ENCODE measurements around the gene TAS2R40. TPM values are rescaled to one million over a fixed set of nuclear protein-coding genes. Genes with fewer than 3 reads are reported as not detected.
"Not testable (repeated sequence)": the region's sequence is repeated elsewhere in the genome, so short reads cannot be mapped to it uniquely, and the experiment has no call there.

TAS2R40 gene
- total and polyA plus RNA-seq, 12 donors: not detected

- TF ChIP-seq POLR2A (IDR thresholded peaks at IDR 0.05): peak; percentile 53 to 74
- TF ChIP-seq CTCF (IDR thresholded peaks at IDR 0.05): no peak
- Histone ChIP-seq H3K36me3 (replicated peaks in 1 of 2) (peaks cover 0 to 19% of the 10 kb centered on the region in 2 donors), H3K4me3 (peak within 1 kb of the TSS; percentile 77 to 96 (median 82)), H3K27me3 (no peaks in the 10 kb centered on the region), H3K9me3 (replicated peaks in 1 of 3) (no peaks in the 10 kb centered on the region), H3K27ac (peak within 1 kb of the TSS; percentile 60 to 90 (median 80)), H3K4me1 (replicated peaks in 1 of 2) (peaks cover 13 to 24% of the 10 kb centered on the region in 2 donors)
- WGBS, 4 donors: 1 to 2% (median 1%) methylated on average over 19 to 48 of the region's 48 CpGs
- DNase-seq: peak; percentile 79 to 86 (median 81)
- intact Hi-C loops (cut with DNase I): no loop called here
Observed at GRCh38 chr7:143263266-143264195, 41.7 kb downstream of the TAS2R40 start, which contains the start of gene GSTK1. GSTK1 (plus strand) TSS chr7:143263441; CDS start chr7:143263514, 73 bp downstream.

GRCh38 chr7:143264196-143264568 lies 42.3 kb downstream of the TAS2R40 start:
- H3K9me3 ChIP-seq (replicated peaks in 1 of 3); DNase-seq; intact Hi-C loops (cut with DNase I); H3K27me3 ChIP-seq: not testable (repeated sequence)
- 40 to 49% (median 44%) methylated on average over 14 to 15 of the region's 15 CpGs for WGBS, 4 donors
- H3K27ac ChIP-seq: peak overlapping the region in 3 of 5 donors; percentile 73 to 90 (median 89)
- H3K4me3 ChIP-seq: peak overlapping the region in 3 of 4 donors; percentile 77 to 83 (median 82)
- H3K36me3 ChIP-seq (replicated peaks in 1 of 2): peaks cover 0 to 25% of the 10 kb centered on the region in 2 donors
- H3K4me1 ChIP-seq (replicated peaks in 1 of 2): peaks cover 13 to 24% of the 10 kb centered on the region in 2 donors

DNA sequence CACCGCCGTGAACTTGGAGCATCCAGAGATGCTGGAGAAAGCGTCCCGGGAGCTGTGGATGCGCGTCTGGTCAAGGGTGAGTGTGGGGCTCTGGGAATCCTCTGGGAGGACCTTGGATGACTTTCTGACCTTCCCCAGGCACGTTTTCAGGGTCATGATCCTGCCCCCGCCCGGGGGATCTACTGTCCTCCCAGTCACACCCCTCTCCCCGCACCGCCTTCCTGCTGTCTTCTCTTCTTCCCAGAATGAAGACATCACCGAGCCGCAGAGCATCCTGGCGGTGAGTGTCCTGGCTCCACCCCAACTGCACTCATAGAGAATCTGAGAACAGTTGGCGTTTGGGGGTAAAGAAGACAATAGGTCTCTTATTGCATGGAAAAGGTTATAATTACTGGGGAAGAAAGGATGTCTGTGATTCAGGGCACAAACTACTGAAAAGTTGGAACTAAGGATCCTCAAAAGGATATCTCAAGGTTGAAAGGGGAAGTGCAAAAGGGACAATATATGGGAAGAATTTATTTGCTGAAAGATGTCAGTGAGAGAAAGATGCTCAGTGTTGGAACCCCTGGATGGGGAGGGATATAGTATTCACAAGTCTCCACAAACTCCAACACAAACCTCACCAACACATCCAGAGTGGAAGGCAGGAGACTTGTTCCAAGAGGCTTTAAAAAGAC lies 43.3 kb downstream of the TAS2R40 start:
- peaks cover 13 to 24% of the 10 kb centered on the region in 2 donors for H3K4me1 ChIP-seq (replicated peaks in 1 of 2)
- TF ChIP-seq CTCF (IDR thresholded peaks at IDR 0.05): no peak
- TF ChIP-seq POLR2A (IDR thresholded peaks at IDR 0.05): no peak
- DNase-seq: no peak
- no peaks in the 10 kb centered on the region for H3K27me3 ChIP-seq
- intact Hi-C loops (cut with DNase I): no loop called here
- H3K36me3 ChIP-seq (replicated peaks in 1 of 2): peaks cover 0 to 35% of the 10 kb centered on the region in 2 donors
- WGBS, 4 donors: 42 to 52% (median 47%) methylated on average over 12 to 15 of the region's 15 CpGs
- no peaks in the 10 kb centered on the region for H3K9me3 ChIP-seq (replicated peaks in 1 of 3)
- H3K4me3 ChIP-seq: peak overlapping the region in 1 of 4 donors; percentile 83
- H3K27ac ChIP-seq: peak overlapping the region in 1 of 5 donors; percentile 20

GRCh38 chr7:143269251-143269650 lies 47.4 kb downstream of the TAS2R40 start:
- peaks cover 0 to 35% of the 10 kb centered on the region in 2 donors for H3K36me3 ChIP-seq (replicated peaks in 1 of 2)
- TF ChIP-seq POLR2A (IDR thresholded peaks at IDR 0.05) (no peak), CTCF (IDR thresholded peaks at IDR 0.05) (no peak)

More at GRCh38 chr7:143269251-143269650, 47.4 kb downstream of the TAS2R40 start:
- H3K4me1 ChIP-seq (replicated peaks in 1 of 2): peaks cover 10 to 19% of the 10 kb centered on the region in 2 donors
- intact Hi-C loops (cut with DNase I): no loop called here
- no peak overlapping the region for H3K4me3 ChIP-seq
- H3K9me3 ChIP-seq (replicated peaks in 1 of 3): no peaks in the 10 kb centered on the region
- WGBS, 4 donors: 71 to 83% (median 78%) methylated on average over 4 to 5 of the region's 5 CpGs
- no peak overlapping the region for H3K27ac ChIP-seq
- H3K27me3 ChIP-seq: no peaks in the 10 kb centered on the region
- DNase-seq: no peak
